HCT116 (cell line): ENCODE data around the gene NAPEPLD. TPM values are rescaled to one million over a fixed set of nuclear protein-coding genes. Genes with fewer than 3 reads are reported as not detected.
A peak's percentile ranks its signal among the peaks of the same experiment; 100 is the strongest.

Experiments used
- ATAC-seq: fragments of 200-7000 bp; cut with Tn5 transposase; 2 replicates; pipeline ENCODE4 v1.9.1; 2020; ENCODE audit warnings: mild to moderate bottlenecking, moderate library complexity
- BruUV-seq: library from RNA; stranded (reverse); fragments of 400-500 nt; replicated peaks from 2 replicates; lab custom pipeline; 2021; lab: Mats Ljungman, UMichigan
- CTCF ChIA-PET: fragments of 300-600 bp; sonication (Branson Sonifier 250); formaldehyde crosslinking; loops from one replicate; lab custom pipeline; 2021; ENCODE audit warnings: antibody characterized with exemption; lab: Charles Lee
- POLR2A ChIA-PET: fragments of 300-600, 350-600 bp; sonication (Branson Sonifier 250); formaldehyde crosslinking; loops from one replicate; lab custom pipeline; 2021; ENCODE audit warnings: antibody characterized with exemption; lab: Charles Lee
- RAD21 ChIA-PET, 2 experiments: fragments of 300-600 bp; sonication (Branson Sonifier 250); formaldehyde crosslinking; loops; one replicate each; lab custom pipeline; 2023; ENCODE audit warnings: low total read pairs in 2 of 2; ENCODE audit not compliant: uncharacterized antibody in 2 of 2, unreplicated experiment in 2 of 2, low non-redundant PET in 1 of 2; lab: Charles Lee
- DNase-seq: peaks from one replicate; pipeline ENCODE4 v3.0.0-alpha.2; 2010; ENCODE audit warnings: low read depth, low spot score
- H2AFZ ChIP-seq: fragments of 200-600 bp; shearing (Covaris generic), sonication (generic); 2 replicates; pipeline ENCODE4 v1.6.1; 2017; ENCODE audit warnings: low read depth, mixed run types, mixed read lengths, antibody characterized with exemption, low read length; ENCODE audit not compliant: poor library complexity, severe bottlenecking
- H3K27ac ChIP-seq: 2 replicates; pipeline ENCODE4 v1.5.1; 2012; ENCODE audit warnings: low read depth, low read length
- H3K27me3 ChIP-seq: fragments of 200-600 bp; sonication (generic); 2 replicates; pipeline ENCODE4 v1.6.1; 2016; ENCODE audit warnings: mixed run types, low read length, mixed read lengths; ENCODE audit not compliant: insufficient read depth
- H3K36me3 ChIP-seq, 2 experiments: fragments of 200-500 bp in 1 of 2; fragments of 200-600 bp in 1 of 2; sonication (Bioruptor generic) in 1 of 2; sonication (generic) in 1 of 2; 2 replicates each; pipeline versions ENCODE4 v1.5.1 to v1.6.1; 2014 to 2016; ENCODE audit warnings: low read length in 2 of 2, inconsistent platforms in 1 of 2, mixed read lengths in 1 of 2, mixed run types in 1 of 2; ENCODE audit not compliant: insufficient read depth in 2 of 2, control insufficient read depth in 1 of 2
- H3K4me1 ChIP-seq, 2 experiments: fragments of 200-600 bp in 1 of 2; sonication (generic) in 1 of 2; 2 replicates each; pipeline versions ENCODE4 v1.5.1 to v1.6.1; 2012 to 2017; ENCODE audit warnings: low read length in 2 of 2, inconsistent platforms in 1 of 2, mild to moderate bottlenecking in 1 of 2, mixed read lengths in 1 of 2, mixed run types in 1 of 2, moderate library complexity in 1 of 2; ENCODE audit not compliant: insufficient read depth in 2 of 2, control insufficient read depth in 1 of 2
- H3K4me2 ChIP-seq: fragments of 200-600 bp; sonication (generic); 2 replicates; pipeline ENCODE4 v1.6.1; 2017; ENCODE audit warnings: mixed run types, low read length, mixed read lengths
- H3K4me3 ChIP-seq, 2 experiments: fragments of 200-600 bp in 1 of 2; sonication (generic) in 1 of 2; replicated peaks in 1 of 2; 2 replicates each; pipeline ENCODE4 v1.5.1; 2011 to 2016; ENCODE audit warnings: low read length in 2 of 2, control low read depth in 1 of 2, low read depth in 1 of 2, mild to moderate bottlenecking in 1 of 2, mixed read lengths in 1 of 2, mixed run types in 1 of 2
- H3K79me2 ChIP-seq: fragments of 200-600 bp; sonication (generic); 2 replicates; pipeline ENCODE4 v1.6.1; 2017; ENCODE audit warnings: mild to moderate bottlenecking, mixed run types, low read length, moderate library complexity, mixed read lengths; ENCODE audit not compliant: insufficient read depth
- H3K9ac ChIP-seq: fragments of 200-600 bp; sonication (generic); 2 replicates; pipeline ENCODE4 v1.6.1; 2016; ENCODE audit warnings: low read length, mixed read lengths
- H3K9me2 ChIP-seq: fragments of 200-600 bp; sonication (generic), shearing (Covaris generic); 2 replicates; pipeline ENCODE4 v1.6.1; 2017; ENCODE audit warnings: mixed run types, mild to moderate bottlenecking, moderate library complexity; ENCODE audit not compliant: insufficient read depth
- H3K9me3 ChIP-seq, 2 experiments: fragments of 200-500 bp in 1 of 2; fragments of 200-600 bp in 1 of 2; sonication (Bioruptor generic) in 1 of 2; sonication (generic) in 1 of 2; 2 replicates each; pipeline ENCODE4 v1.6.1; 2014 to 2017; ENCODE audit warnings: low read length in 2 of 2, mixed read lengths in 2 of 2, inconsistent platforms in 1 of 2, low read depth in 1 of 2, mild to moderate bottlenecking in 1 of 2, mixed run types in 1 of 2, moderate library complexity in 1 of 2; ENCODE audit not compliant: control insufficient read depth in 1 of 2, insufficient read depth in 1 of 2
- H4K20me1 ChIP-seq: fragments of 200-600 bp; sonication (generic), shearing (Covaris generic); 2 replicates; pipeline ENCODE4 v1.6.1; 2017; ENCODE audit warnings: mixed run types, mild to moderate bottlenecking, moderate library complexity; ENCODE audit not compliant: insufficient read depth
- CBX3 ChIP-seq: IDR thresholded peaks from 2 replicates; pipeline ENCODE4 v1.6.1; 2012; ENCODE audit warnings: low read depth
- CEBPB ChIP-seq: IDR thresholded peaks from 2 replicates; pipeline ENCODE4 v1.6.1; 2012; ENCODE audit warnings: low read depth
- EZH2 ChIP-seq: fragments of 200-600 bp; sonication (generic); IDR thresholded peaks from 2 replicates; pipeline ENCODE4 v1.6.1; 2017; ENCODE audit warnings: antibody characterized with exemption, mixed run types
- FOSL1 ChIP-seq: IDR thresholded peaks from 2 replicates; pipeline ENCODE4 v1.6.1; 2012; ENCODE audit warnings: low read depth
- POLR2A ChIP-seq: IDR thresholded peaks from 2 replicates; pipeline ENCODE4 v1.7.0; 2011; ENCODE audit warnings: borderline replicate concordance; ENCODE audit not compliant: insufficient read depth, insufficient read length; ENCODE audit errors: extremely low read depth
- SIN3A ChIP-seq: IDR thresholded peaks from 2 replicates; pipeline ENCODE4 v1.6.1; 2012; ENCODE audit warnings: low read depth
- SRF ChIP-seq: IDR thresholded peaks from 2 replicates; pipeline ENCODE4 v1.6.1; 2012; ENCODE audit warnings: low read depth
- ZFX ChIP-seq: fragments of 450-650 bp; IDR thresholded peaks from 2 replicates; pipeline ENCODE4 v1.6.1; 2017
- intact Hi-C: fragments of 100-400 bp; cut with micrococcal nuclease; formaldehyde crosslinking; loops from 2 replicates; pipeline ENCODE4 v1.10.0; 2022
- total RNA-seq: library from RNA; stranded (reverse); gene quantifications from one replicate; pipeline ENCODE4 v1.2.1, GENCODE V29; 2021; ENCODE audit not compliant: unreplicated experiment
- TF ChIP-seq, protein P1 (sequence below): IDR thresholded peaks from 2 replicates; pipeline ENCODE4 v1.6.1; 2012; ENCODE audit warnings: low read depth
- TF ChIP-seq, protein P2 (sequence below), 3 experiments: fragments of 200-600 bp in 1 of 3; sonication (generic) in 1 of 3; IDR thresholded peaks in 2 of 3; conservative IDR thresholded peaks in 1 of 3; 2 replicates each; pipeline ENCODE4 v1.5.1; 2012 to 2017; ENCODE audit warnings: low read depth in 2 of 3, low read length in 2 of 3, antibody characterized with exemption in 1 of 3, borderline replicate concordance in 1 of 3, control low read depth in 1 of 3, mild to moderate bottlenecking in 1 of 3, mixed read lengths in 1 of 3, mixed run types in 1 of 3, moderate library complexity in 1 of 3; ENCODE audit not compliant: insufficient read depth in 1 of 3

NAPEPLD gene
- total RNA-seq, 1 experiment from 2014 or later, result 9.7 TPM

GRCh38 chr7:103073989-103074518, 74.8 kb downstream of the NAPEPLD start:
- POLR2A ChIA-PET, result interaction anchor here (1.3 to 1.5 kb wide), 2 partner anchors 13 to 326 kb away, joined by 4 to 7 read pairs; partner anchors contain the start of gene FAM185A
- Histone ChIP-seq H3K27me3 (no peaks in the 10 kb centered on the region), H4K20me1 (no peaks in the 10 kb centered on the region), H2AFZ (peak overlapping the region; percentile 63), H3K4me1 (peaks cover 3 to 14% of the 10 kb centered on the region in 2 experiments; a peak in 2 of 4 replicates), H3K9ac (peak overlapping the region; percentile 83), H3K4me3 (peak overlapping the region; percentile 76 to 86), H3K4me2 (peak overlapping the region; percentile 81), H3K36me3 (no peaks in the 10 kb centered on the region), H3K79me2 (peaks cover 36% of the 10 kb centered on the region), H3K9me2 (no peaks in the 10 kb centered on the region), H3K27ac (peak overlapping the region; percentile 91), H3K9me3 (no peaks in the 10 kb centered on the region)
- peak; percentile 1; the same call in 1 of the 2 replicates for ATAC-seq
- CTCF ChIA-PET, result interaction anchor here (0.6 to 3.0 kb wide), 4 partner anchors 12 to 325 kb away, joined by 3 to 18 read pairs (median 6); partner anchors contain the start of gene FAM185A
- TF ChIP-seq SIN3A, result no peak
- RAD21 ChIA-PET, result no interaction called here
- intact Hi-C loops, result loop anchor here (5.0 to 10.0 kb wide), 2 partner anchors 327 to 331 kb away; partner anchors contain the start of gene FAM185A
- no peak for DNase-seq
- TSS peak; percentile 79 for BruUV-seq

DNA sequence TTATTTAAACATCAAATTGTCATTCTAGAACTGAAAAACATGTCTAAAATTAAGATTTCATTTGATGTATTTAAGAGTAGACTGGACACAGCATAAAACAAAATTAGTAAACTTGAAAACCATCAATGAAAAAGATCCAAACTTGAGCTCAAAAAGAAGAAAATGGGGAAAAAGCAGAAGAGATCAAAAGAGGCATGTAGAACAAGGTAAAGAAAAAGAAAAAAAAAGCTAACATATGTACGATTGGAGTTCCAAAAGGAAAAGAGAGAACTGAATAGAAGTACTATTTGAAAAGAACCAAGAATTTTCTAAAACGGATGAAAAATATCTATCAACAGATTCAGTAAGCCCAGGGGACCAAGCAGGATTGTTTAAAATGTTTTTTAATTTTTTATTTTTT, 77.9 kb downstream of the NAPEPLD start:
- H3K79me2 ChIP-seq, result peaks cover 7% of the 10 kb centered on the region
- H3K36me3 ChIP-seq, result no peaks in the 10 kb centered on the region
- H3K27ac ChIP-seq, result no peak overlapping the region
- no peak overlapping the region for H2AFZ ChIP-seq
- intact Hi-C loops, result loop anchor here (5.0 to 10.0 kb wide), 2 partner anchors 324 to 334 kb away; partner anchors contain the start of gene FAM185A
- no peak overlapping the region for H3K9ac ChIP-seq
- CTCF ChIA-PET, result interaction anchor here (1.4 kb wide), 1 partner anchor 9 kb away, joined by 7 read pairs; no protein-coding TSS in a partner anchor
- no peak overlapping the region for H3K4me3 ChIP-seq
- TF ChIP-seq FOSL1 (no peak), SRF (no peak), EZH2 (no peak), POLR2A (no peak), ZFX (no peak), CEBPB (no peak), CBX3 (no peak), SIN3A (no peak)
- TF ChIP-seq, protein P1, sequence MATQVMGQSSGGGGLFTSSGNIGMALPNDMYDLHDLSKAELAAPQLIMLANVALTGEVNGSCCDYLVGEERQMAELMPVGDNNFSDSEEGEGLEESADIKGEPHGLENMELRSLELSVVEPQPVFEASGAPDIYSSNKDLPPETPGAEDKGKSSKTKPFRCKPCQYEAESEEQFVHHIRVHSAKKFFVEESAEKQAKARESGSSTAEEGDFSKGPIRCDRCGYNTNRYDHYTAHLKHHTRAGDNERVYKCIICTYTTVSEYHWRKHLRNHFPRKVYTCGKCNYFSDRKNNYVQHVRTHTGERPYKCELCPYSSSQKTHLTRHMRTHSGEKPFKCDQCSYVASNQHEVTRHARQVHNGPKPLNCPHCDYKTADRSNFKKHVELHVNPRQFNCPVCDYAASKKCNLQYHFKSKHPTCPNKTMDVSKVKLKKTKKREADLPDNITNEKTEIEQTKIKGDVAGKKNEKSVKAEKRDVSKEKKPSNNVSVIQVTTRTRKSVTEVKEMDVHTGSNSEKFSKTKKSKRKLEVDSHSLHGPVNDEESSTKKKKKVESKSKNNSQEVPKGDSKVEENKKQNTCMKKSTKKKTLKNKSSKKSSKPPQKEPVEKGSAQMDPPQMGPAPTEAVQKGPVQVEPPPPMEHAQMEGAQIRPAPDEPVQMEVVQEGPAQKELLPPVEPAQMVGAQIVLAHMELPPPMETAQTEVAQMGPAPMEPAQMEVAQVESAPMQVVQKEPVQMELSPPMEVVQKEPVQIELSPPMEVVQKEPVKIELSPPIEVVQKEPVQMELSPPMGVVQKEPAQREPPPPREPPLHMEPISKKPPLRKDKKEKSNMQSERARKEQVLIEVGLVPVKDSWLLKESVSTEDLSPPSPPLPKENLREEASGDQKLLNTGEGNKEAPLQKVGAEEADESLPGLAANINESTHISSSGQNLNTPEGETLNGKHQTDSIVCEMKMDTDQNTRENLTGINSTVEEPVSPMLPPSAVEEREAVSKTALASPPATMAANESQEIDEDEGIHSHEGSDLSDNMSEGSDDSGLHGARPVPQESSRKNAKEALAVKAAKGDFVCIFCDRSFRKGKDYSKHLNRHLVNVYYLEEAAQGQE, result no peak
- TF ChIP-seq, protein P2, sequence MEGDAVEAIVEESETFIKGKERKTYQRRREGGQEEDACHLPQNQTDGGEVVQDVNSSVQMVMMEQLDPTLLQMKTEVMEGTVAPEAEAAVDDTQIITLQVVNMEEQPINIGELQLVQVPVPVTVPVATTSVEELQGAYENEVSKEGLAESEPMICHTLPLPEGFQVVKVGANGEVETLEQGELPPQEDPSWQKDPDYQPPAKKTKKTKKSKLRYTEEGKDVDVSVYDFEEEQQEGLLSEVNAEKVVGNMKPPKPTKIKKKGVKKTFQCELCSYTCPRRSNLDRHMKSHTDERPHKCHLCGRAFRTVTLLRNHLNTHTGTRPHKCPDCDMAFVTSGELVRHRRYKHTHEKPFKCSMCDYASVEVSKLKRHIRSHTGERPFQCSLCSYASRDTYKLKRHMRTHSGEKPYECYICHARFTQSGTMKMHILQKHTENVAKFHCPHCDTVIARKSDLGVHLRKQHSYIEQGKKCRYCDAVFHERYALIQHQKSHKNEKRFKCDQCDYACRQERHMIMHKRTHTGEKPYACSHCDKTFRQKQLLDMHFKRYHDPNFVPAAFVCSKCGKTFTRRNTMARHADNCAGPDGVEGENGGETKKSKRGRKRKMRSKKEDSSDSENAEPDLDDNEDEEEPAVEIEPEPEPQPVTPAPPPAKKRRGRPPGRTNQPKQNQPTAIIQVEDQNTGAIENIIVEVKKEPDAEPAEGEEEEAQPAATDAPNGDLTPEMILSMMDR (IDR thresholded peaks at IDR 0.05 in 2 of 3, conservative IDR thresholded peaks at IDR 0.05 in 1 of 3; ENCODE audit: borderline replicate concordance in 1 of 3, insufficient read depth in 1 of 3, low read depth in 2 of 3, low read length in 2 of 3), result no peak
- TF ChIP-seq, all 23 proteins: peak for 0
- ChIA-PET POLR2A (interaction anchor here (1.2 kb wide), 1 partner anchor 9 kb away, joined by 3 read pairs; no protein-coding TSS in a partner anchor), RAD21 (interaction anchor here in 1 of 2 experiments (0.7 kb wide), 1 partner anchor 75 kb away, joined by 3 read pairs; no protein-coding TSS in a partner anchor)
- BruUV-seq, result no TSS peak
- no peaks in the 10 kb centered on the region for H3K9me3 ChIP-seq
- no peak overlapping the region for H3K4me2 ChIP-seq
- DNase-seq (no peak), ATAC-seq (no peak)
- no peaks in the 10 kb centered on the region for H3K9me2 ChIP-seq
- no peaks in the 10 kb centered on the region for H3K27me3 ChIP-seq
- peaks cover 0 to 10% of the 10 kb centered on the region in 2 experiments; a peak in 3 of 4 replicates for H3K4me1 ChIP-seq
- no peaks in the 10 kb centered on the region for H4K20me1 ChIP-seq
